Breast epithelium (tissue), 4 donors: ENCODE results near the gene PISD. TPM values are rescaled to one million over a fixed set of nuclear protein-coding genes. Genes with fewer than 3 reads are reported as not detected.
A peak's percentile ranks its signal among the peaks of the same experiment; 100 is the strongest.

Experiments
- DNase-seq, 2 donors: peaks; one replicate each; pipeline ENCODE4 v3.0.0-alpha.2; 2019; ENCODE audit warnings: low spot score in 2 of 2
- H3K27ac ChIP-seq, 2 donors: fragments of 200-600 bp; sonication (generic) in 1 of 2; one replicate each; pipeline ENCODE4 v1.5.1; 2016 to 2019; ENCODE audit warnings: mild to moderate bottlenecking in 1 of 2
- H3K27me3 ChIP-seq, 2 donors: fragments of 200-600 bp; sonication (generic) in 1 of 2; one replicate each; pipeline versions ENCODE4 v1.5.1 to v1.6.0; 2017 to 2019; ENCODE audit warnings: control low read depth in 1 of 2, mild to moderate bottlenecking in 1 of 2
- H3K36me3 ChIP-seq: fragments of 200-600 bp; one replicate; pipeline ENCODE4 v1.5.1; 2019
- H3K4me1 ChIP-seq, 2 donors: fragments of 200-600 bp; sonication (generic); one replicate each; pipeline ENCODE4 v1.5.1; 2016 to 2019; ENCODE audit warnings: control low read depth in 1 of 2
- H3K4me3 ChIP-seq, 3 donors: fragments of 200-600 bp; sonication (generic); 1 replicate in 2 of 3; 2 replicates in 1 of 3; pipeline ENCODE4 v1.5.1; 2016 to 2019; ENCODE audit warnings: mild to moderate bottlenecking in 3 of 3, moderate library complexity in 2 of 3
- H3K9me3 ChIP-seq, 2 donors: fragments of 200-600 bp; sonication (generic) in 1 of 2; one replicate each; pipeline ENCODE4 v1.5.1; 2016 to 2019; ENCODE audit warnings: control low read depth in 1 of 2
- CTCF ChIP-seq, 3 donors: fragments of 450-650 bp; IDR thresholded peaks; one replicate each; pipeline ENCODE4 v1.5.1; 2016 to 2017; ENCODE audit warnings: antibody characterized with exemption in 3 of 3, mild to moderate bottlenecking in 3 of 3, moderate library complexity in 3 of 3
- POLR2A ChIP-seq: fragments of 450-650 bp; IDR thresholded peaks from one replicate; pipeline ENCODE4 v1.6.1; 2016; ENCODE audit warnings: antibody characterized with exemption, mild to moderate bottlenecking, moderate library complexity
- POLR2AphosphoS5 ChIP-seq, 3 donors: sonication (generic); formaldehyde crosslinking; IDR thresholded peaks; one replicate each; pipeline ENCODE4 v1.6.1; 2017; ENCODE audit warnings: antibody characterized with exemption in 3 of 3
- intact Hi-C: fragments of 100-400 bp; cut with DNase I; formaldehyde crosslinking; loops from one replicate; pipeline ENCODE4 v1.15.1; 2023; ENCODE audit warnings: low total_unique reads
- total RNA-seq, 3 donors: library from RNA; depleted of rRNA; stranded (reverse); fragments of >200 nt; gene quantifications; one replicate each; pipeline ENCODE4 v1.1.0, GENCODE V29; 2016

The PISD gene
- total RNA-seq, 3 donors from 2014 or later = 49.6 to 58.7 (median 57.0) TPM

- Histone ChIP-seq H3K27me3 (no peaks in the 10 kb centered on the region), H3K36me3 (no peaks in the 10 kb centered on the region), H3K4me1 (no peaks in the 10 kb centered on the region), H3K27ac (peak overlapping the region; percentile 63 to 81), H3K9me3 (no peaks in the 10 kb centered on the region), H3K4me3 (no peak overlapping the region)
- peak in 1 of 2 donors; percentile 20 for DNase-seq
- no peak for TF ChIP-seq POLR2A
- no peak for TF ChIP-seq CTCF (IDR thresholded peaks at IDR 0.05)
- no peak for TF ChIP-seq POLR2AphosphoS5 (IDR thresholded peaks at IDR 0.05)
- intact Hi-C loops = no loop called here
Observed at GRCh38 chr22:31586137-31586920, 75.7 kb downstream of the PISD start.

GRCh38 chr22:31585161-31585859, 76.7 kb downstream of the PISD start:
- no peaks in the 10 kb centered on the region for H3K36me3 ChIP-seq
- H3K9me3 ChIP-seq = no peaks in the 10 kb centered on the region
- H3K4me1 ChIP-seq = no peaks in the 10 kb centered on the region
- intact Hi-C loops = no loop called here
- DNase-seq = no peak
- H3K27ac ChIP-seq = peak overlapping the region; percentile 63 to 81
- no peak for TF ChIP-seq CTCF (IDR thresholded peaks at IDR 0.05)
- TF ChIP-seq POLR2AphosphoS5 (IDR thresholded peaks at IDR 0.05) = no peak
- no peak for TF ChIP-seq POLR2A
- H3K4me3 ChIP-seq = no peak overlapping the region
- no peaks in the 10 kb centered on the region for H3K27me3 ChIP-seq

- no peak for TF ChIP-seq POLR2A
- no peak for TF ChIP-seq CTCF (IDR thresholded peaks at IDR 0.05)
- no peak for TF ChIP-seq POLR2AphosphoS5 (IDR thresholded peaks at IDR 0.05)
- H3K27ac ChIP-seq = peak overlapping the region in 1 of 2 donors; percentile 81
- intact Hi-C loops = no loop called here
Observed at GRCh38 chr22:31584804-31585160, 77.2 kb downstream of the PISD start.

GRCh38 chr22:31583861-31584485, 78.0 kb downstream of the PISD start:
- intact Hi-C loops = no loop called here
- DNase-seq = no peak
- TF ChIP-seq POLR2A (no peak), POLR2AphosphoS5 (IDR thresholded peaks at IDR 0.05) (no peak), CTCF (IDR thresholded peaks at IDR 0.05) (no peak)
- Histone ChIP-seq H3K27ac (peak overlapping the region in 1 of 2 donors; percentile 20), H3K4me1 (no peaks in the 10 kb centered on the region), H3K36me3 (no peaks in the 10 kb centered on the region), H3K4me3 (no peak overlapping the region), H3K27me3 (no peaks in the 10 kb centered on the region), H3K9me3 (no peaks in the 10 kb centered on the region)

More at GRCh38 chr22:31584804-31585160, 77.2 kb downstream of the PISD start:
- H3K4me1 ChIP-seq = no peaks in the 10 kb centered on the region
- no peaks in the 10 kb centered on the region for H3K9me3 ChIP-seq
- no peaks in the 10 kb centered on the region for H3K27me3 ChIP-seq
- H3K4me3 ChIP-seq = no peak overlapping the region
- no peaks in the 10 kb centered on the region for H3K36me3 ChIP-seq
- no peak for DNase-seq

GRCh38 chr22:31579835-31580242, 82.2 kb downstream of the PISD start:
- Histone ChIP-seq H3K36me3 (no peaks in the 10 kb centered on the region), H3K4me1 (no peaks in the 10 kb centered on the region), H3K4me3 (no peak overlapping the region), H3K27me3 (no peaks in the 10 kb centered on the region), H3K9me3 (no peaks in the 10 kb centered on the region), H3K27ac (peak overlapping the region in 1 of 2 donors; percentile 36)
- no peak for TF ChIP-seq POLR2AphosphoS5 (IDR thresholded peaks at IDR 0.05)
- no peak for TF ChIP-seq POLR2A
- TF ChIP-seq CTCF (IDR thresholded peaks at IDR 0.05) = no peak
- no peak for DNase-seq
- intact Hi-C loops = no loop called here
